GM04504 (cell line): Measurements from ENCODE around the gene CDKN2AIPNL.
"Not testable (repeated sequence)": the region's sequence is repeated elsewhere in the genome, so short reads cannot be mapped to it uniquely, and the experiment has no call there.

Experiments used
- DNase-seq: peaks from one replicate; pipeline ENCODE4 v3.0.0-alpha.2; 2012; ENCODE audit warnings: low read depth

The CDKN2AIPNL gene

GRCh38 chr5:134398609-134399155 lies 13.0 kb downstream of the CDKN2AIPNL start:
- no peak for DNase-seq

GRCh38 chr5:134397196-134397595 lies 14.5 kb downstream of the CDKN2AIPNL start:
- no peak for DNase-seq

- DNase-seq = no peak
These were observed 15.4 kb downstream of the CDKN2AIPNL start for GRCh38 chr5:134396274-134396673.

- DNase-seq = no peak
These were observed 16.7 kb downstream of the CDKN2AIPNL start for GRCh38 chr5:134394932-134395331.

GRCh38 chr5:134392301-134392700 lies 19.4 kb downstream of the CDKN2AIPNL start:
- DNase-seq = no peak

- no peak for DNase-seq
These were observed 24.2 kb downstream of the CDKN2AIPNL start for GRCh38 chr5:134387443-134387842.

- no peak for DNase-seq
These were observed 27.5 kb downstream of the CDKN2AIPNL start for GRCh38 chr5:134383980-134384697.

- DNase-seq = not testable (repeated sequence)
These were observed 29.5 kb downstream of the CDKN2AIPNL start for GRCh38 chr5:134382204-134382603.

- no peak for DNase-seq
These were observed 31.3 kb downstream of the CDKN2AIPNL start for GRCh38 chr5:134380346-134380745.

- no peak for DNase-seq
These were observed 37.4 kb downstream of the CDKN2AIPNL start for GRCh38 chr5:134374232-134374631.

- not testable (repeated sequence) for DNase-seq
These were observed 38.0 kb downstream of the CDKN2AIPNL start for GRCh38 chr5:134373633-134374032.

- peak; percentile 6 for DNase-seq
These were observed 39.8 kb downstream of the CDKN2AIPNL start for GRCh38 chr5:134371834-134372340.

GRCh38 chr5:134370871-134371833 lies 40.5 kb downstream of the CDKN2AIPNL start, which contains the start of gene UBE2B:
UBE2B (plus strand) TSS chr5:134371569; CDS start chr5:134371596, 27 bp downstream.
- DNase-seq = peak; percentile 99

- no peak for DNase-seq
These were observed 41.3 kb downstream of the CDKN2AIPNL start for GRCh38 chr5:134370311-134370870.

- no peak for DNase-seq
These were observed 46.1 kb downstream of the CDKN2AIPNL start for GRCh38 chr5:134365604-134366003.

- DNase-seq = no peak
These were observed 56.0 kb downstream of the CDKN2AIPNL start for GRCh38 chr5:134355681-134356080.
